Transverse colon (tissue), 4 donors: ENCODE data around the gene LRP1B.

Source experiments
- EP300 ChIP-seq: sonication (generic); formaldehyde crosslinking; IDR thresholded peaks from one replicate; pipeline ENCODE4 v1.6.1; 2017; ENCODE audit warnings: antibody characterized with exemption, low read depth
- POLR2A ChIP-seq: fragments of 450-650 bp; IDR thresholded peaks from one replicate; pipeline ENCODE4 v1.6.1; 2016; ENCODE audit warnings: antibody characterized with exemption, mild to moderate bottlenecking, moderate library complexity
- POLR2AphosphoS5 ChIP-seq, 3 donors: sonication (generic); formaldehyde crosslinking; IDR thresholded peaks; one replicate each; pipeline ENCODE4 v1.6.1; 2016; ENCODE audit warnings: antibody characterized with exemption in 3 of 3
- TF ChIP-seq, protein P1 (sequence below), 5 experiments: fragments of 200-600 bp in 3 of 5; fragments of 450-650 bp in 2 of 5; sonication (generic) in 3 of 5; IDR thresholded peaks; 1 replicate in 2 of 5; 2 replicates in 3 of 5; pipeline ENCODE4 v1.5.1; 2016 to 2017; ENCODE audit warnings: antibody characterized with exemption in 5 of 5, inconsistent platforms in 3 of 5, mild to moderate bottlenecking in 2 of 5, moderate library complexity in 1 of 5

DNA sequence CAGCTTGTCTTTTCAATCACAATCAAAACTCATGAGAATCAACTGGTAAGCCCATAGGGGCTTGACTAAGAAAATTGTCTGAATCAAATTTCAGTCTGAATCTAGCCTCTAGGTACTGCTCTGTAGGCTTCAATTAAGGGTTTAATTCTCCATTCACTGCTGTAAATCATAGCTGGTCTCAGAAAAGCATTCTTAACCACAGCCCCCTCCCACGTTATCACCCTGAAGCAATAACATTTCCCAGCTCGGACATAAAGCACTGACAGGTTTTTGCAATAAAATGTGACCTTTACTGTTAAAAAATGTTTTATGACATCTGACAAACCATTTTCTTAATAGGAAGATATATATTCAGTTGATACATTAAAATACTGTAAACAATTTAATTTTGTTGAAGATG lies 55.0 kb downstream of the LRP1B start:
- TF ChIP-seq, protein P1, sequence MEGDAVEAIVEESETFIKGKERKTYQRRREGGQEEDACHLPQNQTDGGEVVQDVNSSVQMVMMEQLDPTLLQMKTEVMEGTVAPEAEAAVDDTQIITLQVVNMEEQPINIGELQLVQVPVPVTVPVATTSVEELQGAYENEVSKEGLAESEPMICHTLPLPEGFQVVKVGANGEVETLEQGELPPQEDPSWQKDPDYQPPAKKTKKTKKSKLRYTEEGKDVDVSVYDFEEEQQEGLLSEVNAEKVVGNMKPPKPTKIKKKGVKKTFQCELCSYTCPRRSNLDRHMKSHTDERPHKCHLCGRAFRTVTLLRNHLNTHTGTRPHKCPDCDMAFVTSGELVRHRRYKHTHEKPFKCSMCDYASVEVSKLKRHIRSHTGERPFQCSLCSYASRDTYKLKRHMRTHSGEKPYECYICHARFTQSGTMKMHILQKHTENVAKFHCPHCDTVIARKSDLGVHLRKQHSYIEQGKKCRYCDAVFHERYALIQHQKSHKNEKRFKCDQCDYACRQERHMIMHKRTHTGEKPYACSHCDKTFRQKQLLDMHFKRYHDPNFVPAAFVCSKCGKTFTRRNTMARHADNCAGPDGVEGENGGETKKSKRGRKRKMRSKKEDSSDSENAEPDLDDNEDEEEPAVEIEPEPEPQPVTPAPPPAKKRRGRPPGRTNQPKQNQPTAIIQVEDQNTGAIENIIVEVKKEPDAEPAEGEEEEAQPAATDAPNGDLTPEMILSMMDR (IDR thresholded peaks at IDR 0.05): no peak
- TF ChIP-seq EP300: no peak
- TF ChIP-seq POLR2AphosphoS5 (IDR thresholded peaks at IDR 0.05): no peak
- no peak for TF ChIP-seq POLR2A
